Right lobe of liver (tissue), 4 donors: Measurements from ENCODE around the gene SPOCK2.

Experiments
- POLR2A ChIP-seq: fragments of 450-650 bp; IDR thresholded peaks from one replicate; pipeline ENCODE4 v1.6.1; 2017; ENCODE audit warnings: antibody characterized with exemption, mild to moderate bottlenecking
- TF ChIP-seq, protein P1 (sequence below), 4 donors: fragments of 200-600 bp in 3 of 4; fragments of 450-650 bp in 1 of 4; IDR thresholded peaks; one replicate each; pipeline versions ENCODE4 v1.5.1 to v1.8.0; 2016 to 2022; ENCODE audit warnings: antibody characterized with exemption in 4 of 4, mild to moderate bottlenecking in 2 of 4
- donor health status: DM: no; HTN: no; CAD: no.
- donor health status: DM: no; HTN: no; CAD: no.
- donor health status: DM: no; HTN: yes; CAD: no.

DNA sequence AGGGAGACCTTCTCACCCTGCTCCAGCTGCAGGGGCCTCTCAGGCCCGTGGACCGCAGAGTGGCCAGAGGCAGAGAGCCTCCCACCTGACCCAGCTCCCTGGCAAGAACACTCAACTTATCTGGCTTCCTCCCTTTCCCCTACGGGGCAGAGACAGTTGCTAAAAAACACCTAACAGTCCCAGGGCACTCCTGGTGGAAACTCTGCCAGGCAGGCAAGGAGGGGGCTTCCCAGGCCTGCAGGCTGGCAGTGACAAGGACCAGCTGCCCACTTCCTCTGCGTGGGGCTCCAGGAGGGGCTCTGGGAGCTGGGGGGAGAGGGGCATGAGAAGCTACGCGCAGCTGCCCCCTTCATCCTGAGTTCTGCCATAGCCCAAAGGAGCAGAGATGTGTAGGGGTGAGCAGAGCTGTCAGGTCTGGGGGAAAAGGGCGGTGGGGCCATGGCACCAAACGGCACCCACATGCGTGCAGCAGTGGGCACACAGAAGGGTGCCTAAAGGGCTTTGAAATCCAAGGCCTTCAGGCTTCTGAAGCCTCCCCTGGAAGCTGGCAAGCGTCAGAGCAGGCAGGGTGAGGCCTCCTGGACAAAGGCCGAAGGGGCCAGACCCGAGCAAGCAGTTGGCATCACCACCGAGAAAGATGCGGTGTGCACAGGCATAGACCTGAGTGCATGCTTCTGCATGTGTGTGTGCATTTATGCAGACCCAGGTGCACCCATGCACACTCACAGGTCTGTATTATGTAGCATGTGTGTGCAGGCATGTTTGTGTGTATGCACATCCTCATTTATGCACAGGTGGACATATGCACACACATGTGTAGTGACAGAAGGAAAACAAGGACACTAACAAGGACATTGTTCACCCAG, 14.4 kb downstream of the SPOCK2 start:
- TF ChIP-seq, protein P1, sequence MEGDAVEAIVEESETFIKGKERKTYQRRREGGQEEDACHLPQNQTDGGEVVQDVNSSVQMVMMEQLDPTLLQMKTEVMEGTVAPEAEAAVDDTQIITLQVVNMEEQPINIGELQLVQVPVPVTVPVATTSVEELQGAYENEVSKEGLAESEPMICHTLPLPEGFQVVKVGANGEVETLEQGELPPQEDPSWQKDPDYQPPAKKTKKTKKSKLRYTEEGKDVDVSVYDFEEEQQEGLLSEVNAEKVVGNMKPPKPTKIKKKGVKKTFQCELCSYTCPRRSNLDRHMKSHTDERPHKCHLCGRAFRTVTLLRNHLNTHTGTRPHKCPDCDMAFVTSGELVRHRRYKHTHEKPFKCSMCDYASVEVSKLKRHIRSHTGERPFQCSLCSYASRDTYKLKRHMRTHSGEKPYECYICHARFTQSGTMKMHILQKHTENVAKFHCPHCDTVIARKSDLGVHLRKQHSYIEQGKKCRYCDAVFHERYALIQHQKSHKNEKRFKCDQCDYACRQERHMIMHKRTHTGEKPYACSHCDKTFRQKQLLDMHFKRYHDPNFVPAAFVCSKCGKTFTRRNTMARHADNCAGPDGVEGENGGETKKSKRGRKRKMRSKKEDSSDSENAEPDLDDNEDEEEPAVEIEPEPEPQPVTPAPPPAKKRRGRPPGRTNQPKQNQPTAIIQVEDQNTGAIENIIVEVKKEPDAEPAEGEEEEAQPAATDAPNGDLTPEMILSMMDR (IDR thresholded peaks at IDR 0.05) = no peak
- no peak for TF ChIP-seq POLR2A
